SK-N-SH treated with all-trans-retinoic acid at 6 μM for 48 hours (cell line): ENCODE results near the gene SURF4.

Experiments
- ATAC-seq: fragments of 200-7000 bp; cut with Tn5 transposase; 3 replicates; pipeline ENCODE4 v1.9.1; 2020; ENCODE audit warnings: mild to moderate bottlenecking, moderate library complexity
- ARNTL ChIP-seq: fragments of 450-650 bp; formaldehyde crosslinking; IDR thresholded peaks from 2 replicates; pipeline ENCODE4 v1.5.0; 2020; ENCODE audit warnings: low read depth, mild to moderate bottlenecking, moderate library complexity, borderline replicate concordance
- CREB5 ChIP-seq: fragments of 250-450 bp; sonication (Bioruptor Pico); IDR thresholded peaks from 2 replicates; pipeline ENCODE4 v1.5.1; 2020; ENCODE audit warnings: low read depth, mild to moderate bottlenecking, moderate library complexity
- CSDC2 ChIP-seq: fragments of 250-450 bp; sonication (Bioruptor Pico); IDR thresholded peaks from 2 replicates; pipeline ENCODE4 v1.5.0; 2020; ENCODE audit warnings: mild to moderate bottlenecking, moderate library complexity
- ESRRG ChIP-seq: fragments of 250-450 bp; sonication (Bioruptor Pico); IDR thresholded peaks from 2 replicates; pipeline ENCODE4 v1.6.1; 2021; ENCODE audit warnings: mild to moderate bottlenecking
- GLIS3 ChIP-seq: fragments of 250-450 bp; sonication (Bioruptor Pico); IDR thresholded peaks from 2 replicates; pipeline ENCODE4 v1.5.0; 2020; ENCODE audit warnings: mild to moderate bottlenecking, moderate library complexity
- OSR1 ChIP-seq: fragments of 250-450 bp; sonication (Bioruptor Pico); IDR thresholded peaks from 2 replicates; pipeline ENCODE4 v1.8.0; 2022; ENCODE audit warnings: moderate library complexity, mild to moderate bottlenecking, inconsistent platforms
- POU6F1 ChIP-seq: fragments of 250-450 bp; sonication (Bioruptor Pico); IDR thresholded peaks from 2 replicates; pipeline ENCODE4 v1.8.0; 2021; ENCODE audit warnings: low read depth, mild to moderate bottlenecking, moderate library complexity, borderline replicate concordance
- PPARA ChIP-seq: fragments of 250-450 bp; sonication (Bioruptor Pico); IDR thresholded peaks from 2 replicates; pipeline ENCODE4 v1.5.0; 2020; ENCODE audit warnings: mild to moderate bottlenecking, borderline replicate concordance
- RARB ChIP-seq: fragments of 250-450 bp; sonication (Bioruptor Pico); IDR thresholded peaks from 2 replicates; pipeline ENCODE4 v1.8.0; 2021; ENCODE audit warnings: mild to moderate bottlenecking, moderate library complexity
- SNAI2 ChIP-seq: fragments of 250-450 bp; sonication (Bioruptor Pico); IDR thresholded peaks from 2 replicates; pipeline ENCODE4 v1.5.0; 2020; ENCODE audit warnings: mild to moderate bottlenecking, moderate library complexity
- TOX ChIP-seq: fragments of 250-450 bp; sonication (Bioruptor Pico); IDR thresholded peaks from 2 replicates; pipeline ENCODE4 v1.8.0; 2021; ENCODE audit warnings: mild to moderate bottlenecking, moderate library complexity, borderline replicate concordance
- ZC3H10 ChIP-seq: fragments of 250-450 bp; sonication (Bioruptor Pico); IDR thresholded peaks from 2 replicates; pipeline ENCODE4 v1.5.1; 2021; ENCODE audit warnings: mild to moderate bottlenecking, moderate library complexity
- ZFP3 ChIP-seq: fragments of 250-450 bp; sonication (Bioruptor Pico); IDR thresholded peaks from 2 replicates; pipeline ENCODE4 v1.5.0; 2020; ENCODE audit warnings: mild to moderate bottlenecking, moderate library complexity
- ZNF565 ChIP-seq: fragments of 450-650 bp; formaldehyde crosslinking; conservative IDR thresholded peaks from 2 replicates; pipeline ENCODE4 v1.5.0; 2020; ENCODE audit warnings: low read depth, mild to moderate bottlenecking, moderate library complexity
- ZNF70 ChIP-seq: fragments of 450-650 bp; formaldehyde crosslinking; IDR thresholded peaks from 2 replicates; pipeline ENCODE4 v1.5.0; 2020; ENCODE audit warnings: mild to moderate bottlenecking, moderate library complexity
- ZNF8 ChIP-seq: fragments of 450-650 bp; formaldehyde crosslinking; IDR thresholded peaks from 2 replicates; pipeline ENCODE4 v1.5.0; 2020; ENCODE audit warnings: mild to moderate bottlenecking, moderate library complexity
- TF ChIP-seq, protein P1 (sequence below): fragments of 250-450 bp; sonication (Bioruptor Pico); IDR thresholded peaks from 2 replicates; pipeline ENCODE4 v1.5.1; 2021; ENCODE audit warnings: mild to moderate bottlenecking, moderate library complexity
- TF ChIP-seq, protein P2 (sequence below): fragments of 250-450 bp; sonication (Bioruptor Pico); IDR thresholded peaks from 2 replicates; pipeline ENCODE4 v1.8.0; 2020; ENCODE audit warnings: mild to moderate bottlenecking, moderate library complexity, borderline replicate concordance
- TF ChIP-seq, protein P3 (sequence below): fragments of 250-450 bp; sonication (Bioruptor Pico); IDR thresholded peaks from 2 replicates; pipeline ENCODE4 v1.5.0; 2020; ENCODE audit warnings: mild to moderate bottlenecking, moderate library complexity

SURF4 gene

GRCh38 chr9:133344979-133345378 lies 30.9 kb downstream of the SURF4 start:
- no peak for ATAC-seq
- TF ChIP-seq OSR1 (CRISPR knock-in tag) (no peak), PPARA (CRISPR knock-in tag) (no peak), SNAI2 (CRISPR knock-in tag) (no peak), POU6F1 (CRISPR knock-in tag) (no peak), CREB5 (CRISPR knock-in tag) (no peak), GLIS3 (CRISPR knock-in tag) (no peak), CSDC2 (CRISPR knock-in tag) (no peak), ARNTL (CRISPR knock-in tag) (no peak), ESRRG (no peak), ZNF70 (CRISPR knock-in tag) (no peak), ZNF8 (CRISPR knock-in tag) (no peak), ZC3H10 (CRISPR knock-in tag) (no peak)
- TF ChIP-seq, protein P1, sequence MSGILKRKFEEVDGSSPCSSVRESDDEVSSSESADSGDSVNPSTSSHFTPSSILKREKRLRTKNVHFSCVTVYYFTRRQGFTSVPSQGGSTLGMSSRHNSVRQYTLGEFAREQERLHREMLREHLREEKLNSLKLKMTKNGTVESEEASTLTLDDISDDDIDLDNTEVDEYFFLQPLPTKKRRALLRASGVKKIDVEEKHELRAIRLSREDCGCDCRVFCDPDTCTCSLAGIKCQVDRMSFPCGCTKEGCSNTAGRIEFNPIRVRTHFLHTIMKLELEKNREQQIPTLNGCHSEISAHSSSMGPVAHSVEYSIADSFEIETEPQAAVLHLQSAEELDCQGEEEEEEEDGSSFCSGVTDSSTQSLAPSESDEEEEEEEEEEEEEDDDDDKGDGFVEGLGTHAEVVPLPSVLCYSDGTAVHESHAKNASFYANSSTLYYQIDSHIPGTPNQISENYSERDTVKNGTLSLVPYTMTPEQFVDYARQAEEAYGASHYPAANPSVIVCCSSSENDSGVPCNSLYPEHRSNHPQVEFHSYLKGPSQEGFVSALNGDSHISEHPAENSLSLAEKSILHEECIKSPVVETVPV (CRISPR knock-in tag) = no peak
- TF ChIP-seq, protein P2, sequence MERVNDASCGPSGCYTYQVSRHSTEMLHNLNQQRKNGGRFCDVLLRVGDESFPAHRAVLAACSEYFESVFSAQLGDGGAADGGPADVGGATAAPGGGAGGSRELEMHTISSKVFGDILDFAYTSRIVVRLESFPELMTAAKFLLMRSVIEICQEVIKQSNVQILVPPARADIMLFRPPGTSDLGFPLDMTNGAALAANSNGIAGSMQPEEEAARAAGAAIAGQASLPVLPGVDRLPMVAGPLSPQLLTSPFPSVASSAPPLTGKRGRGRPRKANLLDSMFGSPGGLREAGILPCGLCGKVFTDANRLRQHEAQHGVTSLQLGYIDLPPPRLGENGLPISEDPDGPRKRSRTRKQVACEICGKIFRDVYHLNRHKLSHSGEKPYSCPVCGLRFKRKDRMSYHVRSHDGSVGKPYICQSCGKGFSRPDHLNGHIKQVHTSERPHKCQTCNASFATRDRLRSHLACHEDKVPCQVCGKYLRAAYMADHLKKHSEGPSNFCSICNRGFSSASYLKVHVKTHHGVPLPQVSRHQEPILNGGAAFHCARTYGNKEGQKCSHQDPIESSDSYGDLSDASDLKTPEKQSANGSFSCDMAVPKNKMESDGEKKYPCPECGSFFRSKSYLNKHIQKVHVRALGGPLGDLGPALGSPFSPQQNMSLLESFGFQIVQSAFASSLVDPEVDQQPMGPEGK = no peak
- TF ChIP-seq, all 23 proteins: peak for 0

DNA sequence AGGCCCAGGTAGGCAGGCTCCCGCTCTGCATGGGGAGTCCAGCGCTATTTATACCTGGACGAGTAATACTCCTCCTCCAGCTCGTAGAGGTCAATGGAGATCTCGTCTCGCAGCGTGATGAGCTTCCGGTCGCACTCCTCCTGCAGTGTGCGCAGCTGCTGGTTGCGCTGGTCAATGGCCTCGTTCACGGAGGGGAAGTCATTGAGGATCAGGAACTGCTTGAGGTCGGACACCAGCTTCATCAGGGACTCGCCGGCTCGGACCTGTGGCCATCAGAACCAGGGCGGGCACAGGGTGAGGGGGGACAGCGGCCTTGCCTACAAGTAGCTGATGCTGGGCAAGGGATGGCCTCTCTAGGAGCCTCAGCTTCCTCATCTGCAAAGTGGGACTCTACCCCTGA lies 31.8 kb downstream of the SURF4 start:
- no peak for ATAC-seq
- TF ChIP-seq ZNF8 (CRISPR knock-in tag) (no peak), ZC3H10 (CRISPR knock-in tag) (no peak), ZFP3 (no peak), TOX (CRISPR knock-in tag) (no peak), ZNF565 (no peak), SNAI2 (CRISPR knock-in tag) (no peak), RARB (CRISPR knock-in tag) (no peak), POU6F1 (CRISPR knock-in tag) (no peak)
- TF ChIP-seq, protein P3, sequence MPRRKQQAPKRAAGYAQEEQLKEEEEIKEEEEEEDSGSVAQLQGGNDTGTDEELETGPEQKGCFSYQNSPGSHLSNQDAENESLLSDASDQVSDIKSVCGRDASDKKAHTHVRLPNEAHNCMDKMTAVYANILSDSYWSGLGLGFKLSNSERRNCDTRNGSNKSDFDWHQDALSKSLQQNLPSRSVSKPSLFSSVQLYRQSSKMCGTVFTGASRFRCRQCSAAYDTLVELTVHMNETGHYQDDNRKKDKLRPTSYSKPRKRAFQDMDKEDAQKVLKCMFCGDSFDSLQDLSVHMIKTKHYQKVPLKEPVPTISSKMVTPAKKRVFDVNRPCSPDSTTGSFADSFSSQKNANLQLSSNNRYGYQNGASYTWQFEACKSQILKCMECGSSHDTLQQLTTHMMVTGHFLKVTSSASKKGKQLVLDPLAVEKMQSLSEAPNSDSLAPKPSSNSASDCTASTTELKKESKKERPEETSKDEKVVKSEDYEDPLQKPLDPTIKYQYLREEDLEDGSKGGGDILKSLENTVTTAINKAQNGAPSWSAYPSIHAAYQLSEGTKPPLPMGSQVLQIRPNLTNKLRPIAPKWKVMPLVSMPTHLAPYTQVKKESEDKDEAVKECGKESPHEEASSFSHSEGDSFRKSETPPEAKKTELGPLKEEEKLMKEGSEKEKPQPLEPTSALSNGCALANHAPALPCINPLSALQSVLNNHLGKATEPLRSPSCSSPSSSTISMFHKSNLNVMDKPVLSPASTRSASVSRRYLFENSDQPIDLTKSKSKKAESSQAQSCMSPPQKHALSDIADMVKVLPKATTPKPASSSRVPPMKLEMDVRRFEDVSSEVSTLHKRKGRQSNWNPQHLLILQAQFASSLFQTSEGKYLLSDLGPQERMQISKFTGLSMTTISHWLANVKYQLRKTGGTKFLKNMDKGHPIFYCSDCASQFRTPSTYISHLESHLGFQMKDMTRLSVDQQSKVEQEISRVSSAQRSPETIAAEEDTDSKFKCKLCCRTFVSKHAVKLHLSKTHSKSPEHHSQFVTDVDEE (CRISPR knock-in tag) = no peak
- TF ChIP-seq, protein P2 = no peak
